ENCODE results near the gene GCH1.

GRCh38 chr14:54918427-54918826 is 15.8 kb upstream of the GCH1 start:
- TF ChIP-seq CTCF (conservative IDR thresholded peaks at IDR 0.05 in 1 of 2, IDR thresholded peaks at IDR 0.05 in 1 of 2; ENCODE audit: low read depth in 1 of 2, low read length in 2 of 2) (no peak), EZH2 (IDR thresholded peaks at IDR 0.05; ENCODE audit: low read length, missing control alignments) (no peak)

All from fibroblast of lung (primary cell).